Keratinocyte (primary cell): ENCODE data around the gene MTCP1.

Experiments
- EZH2 ChIP-seq: IDR thresholded peaks from one replicate; pipeline ENCODE4 v1.6.1; 2012; ENCODE audit warnings: inconsistent platforms, mild to moderate bottlenecking, low read length, moderate library complexity
- TF ChIP-seq, protein P1 (sequence below), 3 experiments: IDR thresholded peaks in 1 of 3; conservative IDR thresholded peaks in 1 of 3; optimal IDR thresholded peaks in 1 of 3; 2 replicates in 2 of 3; 3 replicates in 1 of 3; pipeline versions ENCODE3 to v1.5.1; 2011; ENCODE audit warnings: low read length in 3 of 3, mild to moderate bottlenecking in 3 of 3, moderate library complexity in 2 of 3, control low read depth in 1 of 3, inconsistent platforms in 1 of 3; ENCODE audit not compliant: insufficient read depth in 2 of 3; ENCODE audit errors: extremely low read depth in 1 of 3

DNA sequence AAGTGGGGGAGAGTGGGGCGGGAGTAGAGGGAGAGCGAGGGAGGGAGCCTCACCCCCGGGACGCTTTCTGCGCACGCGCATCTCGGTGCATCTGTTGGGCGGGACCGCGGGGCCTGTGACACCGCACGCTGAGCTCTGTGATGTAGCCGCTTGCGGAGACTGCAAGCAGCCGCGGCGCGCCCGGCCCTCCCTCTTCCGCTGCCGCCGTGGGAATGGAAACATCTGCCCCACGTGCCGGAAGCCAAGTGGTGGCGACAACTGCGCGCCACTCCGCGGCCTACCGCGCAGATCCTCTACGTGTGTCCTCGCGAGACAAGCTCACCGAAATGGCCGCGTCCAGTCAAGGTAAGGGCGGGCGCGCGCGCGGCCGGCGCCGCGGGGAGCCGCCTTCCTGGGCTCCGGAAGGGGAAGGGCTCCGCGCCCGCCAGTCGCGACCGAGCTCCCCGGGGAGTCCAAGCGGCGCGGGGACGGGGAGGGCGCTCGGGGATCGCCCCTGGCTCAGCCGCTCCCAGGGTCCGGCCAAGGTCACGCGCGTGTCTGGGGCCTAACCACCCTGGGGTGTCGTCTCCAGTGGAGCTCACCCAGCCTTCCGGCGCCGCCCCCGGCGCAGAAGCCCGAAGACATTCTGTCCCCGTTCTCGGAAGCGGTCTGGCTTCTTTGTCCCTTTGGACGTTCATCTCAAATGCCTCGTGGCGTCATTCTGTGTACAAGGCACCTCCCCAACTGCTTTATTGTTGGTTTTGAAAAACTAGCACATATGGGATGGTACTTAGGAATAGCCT, 44.0 kb downstream of the MTCP1 start, which contains the start of gene FUNDC2:
- TF ChIP-seq, protein P1, sequence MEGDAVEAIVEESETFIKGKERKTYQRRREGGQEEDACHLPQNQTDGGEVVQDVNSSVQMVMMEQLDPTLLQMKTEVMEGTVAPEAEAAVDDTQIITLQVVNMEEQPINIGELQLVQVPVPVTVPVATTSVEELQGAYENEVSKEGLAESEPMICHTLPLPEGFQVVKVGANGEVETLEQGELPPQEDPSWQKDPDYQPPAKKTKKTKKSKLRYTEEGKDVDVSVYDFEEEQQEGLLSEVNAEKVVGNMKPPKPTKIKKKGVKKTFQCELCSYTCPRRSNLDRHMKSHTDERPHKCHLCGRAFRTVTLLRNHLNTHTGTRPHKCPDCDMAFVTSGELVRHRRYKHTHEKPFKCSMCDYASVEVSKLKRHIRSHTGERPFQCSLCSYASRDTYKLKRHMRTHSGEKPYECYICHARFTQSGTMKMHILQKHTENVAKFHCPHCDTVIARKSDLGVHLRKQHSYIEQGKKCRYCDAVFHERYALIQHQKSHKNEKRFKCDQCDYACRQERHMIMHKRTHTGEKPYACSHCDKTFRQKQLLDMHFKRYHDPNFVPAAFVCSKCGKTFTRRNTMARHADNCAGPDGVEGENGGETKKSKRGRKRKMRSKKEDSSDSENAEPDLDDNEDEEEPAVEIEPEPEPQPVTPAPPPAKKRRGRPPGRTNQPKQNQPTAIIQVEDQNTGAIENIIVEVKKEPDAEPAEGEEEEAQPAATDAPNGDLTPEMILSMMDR (optimal IDR thresholded peaks at IDR 0.05 in 1 of 3, IDR thresholded peaks at IDR 0.05 in 1 of 3, conservative IDR thresholded peaks at IDR 0.05 in 1 of 3; ENCODE audit: extremely low read depth in 1 of 3, insufficient read depth in 2 of 3, low read length in 3 of 3) = no peak
- TF ChIP-seq EZH2 = no peak
